ENCODE results near the gene DHX9.
A peak's percentile ranks its signal among the peaks of the same experiment; 100 is the strongest.

Gene DHX9

GRCh38 chr1:182839209-182840066 lies at the start of gene DHX9:
Gene DHX9, plus strand, starts transcription at chr1:182839347. Its CDS starts 3,220 bp downstream, at chr1:182842567.
- Histone ChIP-seq H3K27me3 (ENCODE audit: control insufficient read depth, insufficient read depth, low read length) (no peaks in the 10 kb centered on the region), H3K4me2 (ENCODE audit: low read length) (peak within 1 kb of the TSS; percentile 85), H3K4me3 (ENCODE audit: low read depth, low read length) (peak within 1 kb of the TSS; percentile 91), H2AFZ (peak within 1 kb of the TSS; percentile 91), H3K9me3 (ENCODE audit: control insufficient read depth, low read length) (no peaks in the 10 kb centered on the region), H3K36me3 (ENCODE audit: control insufficient read depth, insufficient read depth, low read length) (no peaks in the 10 kb centered on the region), H3K79me2 (peaks cover 24% of the 10 kb centered on the region), H3K4me1 (no peaks in the 10 kb centered on the region), H3K9ac (no peak within 1 kb of the TSS), H3K27ac (peak within 1 kb of the TSS; percentile 80)
- TF ChIP-seq CTCF (IDR thresholded peaks at IDR 0.05), result no peak

GRCh38 chr1:182791281-182792179 lies 47.6 kb upstream of the DHX9 start:
- Histone ChIP-seq H3K4me3 (ENCODE audit: low read depth, low read length) (no peak overlapping the region), H3K36me3 (ENCODE audit: control insufficient read depth, insufficient read depth, low read length) (no peaks in the 10 kb centered on the region), H3K9me3 (ENCODE audit: control insufficient read depth, low read length) (no peaks in the 10 kb centered on the region), H3K27me3 (ENCODE audit: control insufficient read depth, insufficient read depth, low read length) (no peaks in the 10 kb centered on the region), H3K4me2 (ENCODE audit: low read length) (no peak overlapping the region), H3K4me1 (peaks cover 3% of the 10 kb centered on the region), H3K9ac (no peak overlapping the region), H3K79me2 (no peaks in the 10 kb centered on the region), H3K27ac (no peak overlapping the region), H2AFZ (no peak overlapping the region)
- no peak for TF ChIP-seq CTCF (IDR thresholded peaks at IDR 0.05)

- Histone ChIP-seq H3K27ac (no peak overlapping the region), H3K9ac (no peak overlapping the region), H3K36me3 (ENCODE audit: control insufficient read depth, insufficient read depth, low read length) (no peaks in the 10 kb centered on the region), H3K4me3 (ENCODE audit: low read depth, low read length) (no peak overlapping the region), H3K79me2 (no peaks in the 10 kb centered on the region), H3K4me1 (peaks cover 3% of the 10 kb centered on the region), H3K9me3 (ENCODE audit: control insufficient read depth, low read length) (no peaks in the 10 kb centered on the region), H2AFZ (no peak overlapping the region), H3K4me2 (ENCODE audit: low read length) (no peak overlapping the region), H3K27me3 (ENCODE audit: control insufficient read depth, insufficient read depth, low read length) (no peaks in the 10 kb centered on the region)
- no peak for TF ChIP-seq CTCF (IDR thresholded peaks at IDR 0.05)
These were observed 45.1 kb upstream of the DHX9 start for GRCh38 chr1:182794091-182794490.

- TF ChIP-seq CTCF (IDR thresholded peaks at IDR 0.05), result no peak
- no peaks in the 10 kb centered on the region for H3K79me2 ChIP-seq
- no peak overlapping the region for H3K9ac ChIP-seq
- no peak overlapping the region for H2AFZ ChIP-seq
- no peak overlapping the region for H3K4me2 ChIP-seq (ENCODE audit: low read length)
- no peak overlapping the region for H3K4me3 ChIP-seq (ENCODE audit: low read depth, low read length)
- H3K36me3 ChIP-seq (ENCODE audit: control insufficient read depth, insufficient read depth, low read length), result no peaks in the 10 kb centered on the region
- H3K27ac ChIP-seq, result no peak overlapping the region
- peaks cover 3% of the 10 kb centered on the region for H3K4me1 ChIP-seq
- no peaks in the 10 kb centered on the region for H3K27me3 ChIP-seq (ENCODE audit: control insufficient read depth, insufficient read depth, low read length)
- H3K9me3 ChIP-seq (ENCODE audit: control insufficient read depth, low read length), result no peaks in the 10 kb centered on the region
These were observed 44.4 kb upstream of the DHX9 start for GRCh38 chr1:182794676-182795201.
